M059J (cell line): Measurements from ENCODE around the gene DPH7. TPM values are rescaled to one million over a fixed set of nuclear protein-coding genes. Genes with fewer than 3 reads are reported as not detected.
"Not testable (repeated sequence)": the region's sequence is repeated elsewhere in the genome, so short reads cannot be mapped to it uniquely, and the experiment has no call there.

Source experiments
- DNase-seq: peaks from one replicate; pipeline ENCODE4 v3.0.0-alpha.2; 2012; ENCODE audit warnings: low read depth
- total RNA-seq: library from RNA; depleted of rRNA; stranded (reverse); fragments of >200 nt; shearing (Covaris generic); gene quantifications from 2 replicates; pipeline ENCODE4 v1.2.3, GENCODE V29; 2014

The DPH7 gene
- total RNA-seq, 1 experiment from 2014 or later = 25.5 TPM

GRCh38 chr9:137606005-137606621, 27.4 kb upstream of the DPH7 start:
- DNase-seq = peak; percentile 40

GRCh38 chr9:137605121-137606004, 26.6 kb upstream of the DPH7 start, which contains the start of gene ARRDC1:
Gene ARRDC1 (plus strand): TSS chr9:137605686. CDS start chr9:137605718, 32 bp downstream.
- DNase-seq = peak; percentile 90

- no peak for DNase-seq
These were observed 25.8 kb upstream of the DPH7 start for GRCh38 chr9:137604345-137605086.

GRCh38 chr9:137603879-137604278, 25.2 kb upstream of the DPH7 start:
- DNase-seq = no peak

GRCh38 chr9:137602661-137603060, 23.9 kb upstream of the DPH7 start:
- DNase-seq = no peak

- no peak for DNase-seq
These were observed 20.2 kb upstream of the DPH7 start for GRCh38 chr9:137598943-137599342.

- not testable (repeated sequence) for DNase-seq
These were observed 17.9 kb upstream of the DPH7 start for GRCh38 chr9:137596577-137596976.

GRCh38 chr9:137593176-137593575, 14.5 kb upstream of the DPH7 start:
- no peak for DNase-seq

- no peak for DNase-seq
These were observed 14.0 kb upstream of the DPH7 start for GRCh38 chr9:137592767-137593166.

GRCh38 chr9:137590469-137591383, 12.0 kb upstream of the DPH7 start, which contains the start of gene ZMYND19:
Gene ZMYND19 (minus strand): TSS chr9:137590512. CDS start chr9:137590263, 249 bp downstream.
- peak; percentile 82 for DNase-seq

GRCh38 chr9:137590123-137590468, 11.4 kb upstream of the DPH7 start:
- no peak for DNase-seq

- DNase-seq = no peak
These were observed 10.9 kb upstream of the DPH7 start for GRCh38 chr9:137589441-137590122.

- DNase-seq = no peak
These were observed 10.2 kb upstream of the DPH7 start for GRCh38 chr9:137588891-137589290.

- no peak for DNase-seq
These were observed 9.6 kb upstream of the DPH7 start for GRCh38 chr9:137588311-137588710.

- no peak for DNase-seq
These were observed 8.1 kb upstream of the DPH7 start for GRCh38 chr9:137586854-137587253.

- DNase-seq = no peak
These were observed 5.2 kb upstream of the DPH7 start for GRCh38 chr9:137583957-137584356.

- no peak for DNase-seq
These were observed 4.6 kb upstream of the DPH7 start for GRCh38 chr9:137583347-137583746.

- peak; percentile 12 for DNase-seq
These were observed 3.6 kb upstream of the DPH7 start for GRCh38 chr9:137582286-137582860.

- no peak for DNase-seq
These were observed 2.9 kb upstream of the DPH7 start for GRCh38 chr9:137581361-137582285.
